Hematopoietic multipotent progenitor cell treated with erythropoietin and hydrocortisone succinate and interleukin-3 and kit ligand, for 6 days (in vitro differentiated cells): ENCODE data around the gene KCNK7.

ENCODE experiments used
- DNase-seq: peaks from one replicate; pipeline ENCODE4 v3.0.0-alpha.2; 2015

The KCNK7 gene

GRCh38 chr11:65610404-65610803 is 14.8 kb upstream of the KCNK7 start:
- DNase-seq, result no peak

GRCh38 chr11:65609665-65610064 is 14.1 kb upstream of the KCNK7 start:
- peak; percentile 56 for DNase-seq

GRCh38 chr11:65609229-65609628 is 13.6 kb upstream of the KCNK7 start:
- peak; percentile 83 for DNase-seq

GRCh38 chr11:65607614-65608426 is 12.2 kb upstream of the KCNK7 start:
- no peak for DNase-seq

GRCh38 chr11:65606876-65607613 is 11.4 kb upstream of the KCNK7 start:
- peak; percentile 52 for DNase-seq

- no peak for DNase-seq
These were observed 8.7 kb upstream of the KCNK7 start for GRCh38 chr11:65604258-65604657.

GRCh38 chr11:65599955-65600246 is 4.3 kb upstream of the KCNK7 start:
- DNase-seq, result no peak

- no peak for DNase-seq
These were observed 3.8 kb upstream of the KCNK7 start for GRCh38 chr11:65599216-65599954.

GRCh38 chr11:65598258-65598699 is 2.7 kb upstream of the KCNK7 start:
- no peak for DNase-seq

GRCh38 chr11:65596520-65596919 is 920 bp upstream of the KCNK7 start:
- no peak for DNase-seq

- peak; percentile 75 for DNase-seq
These were observed 469 bp downstream of the KCNK7 start for GRCh38 chr11:65595131-65595530.

- peak; percentile 75 for DNase-seq
These were observed 1.8 kb downstream of the KCNK7 start for GRCh38 chr11:65593518-65594414.

- DNase-seq, result no peak
These were observed 2.6 kb downstream of the KCNK7 start for GRCh38 chr11:65592858-65593517.

GRCh38 chr11:65591939-65592857 is 3.4 kb downstream of the KCNK7 start:
- no peak for DNase-seq

- no peak for DNase-seq
These were observed 5.3 kb downstream of the KCNK7 start for GRCh38 chr11:65590240-65590738.

- DNase-seq, result peak; percentile 89
These were observed 6.0 kb downstream of the KCNK7 start for GRCh38 chr11:65589444-65590239.

- peak; percentile 90 for DNase-seq
These were observed 7.2 kb downstream of the KCNK7 start for GRCh38 chr11:65588199-65589054.

GRCh38 chr11:65586676-65587075 is 8.9 kb downstream of the KCNK7 start:
- DNase-seq, result peak; percentile 52

GRCh38 chr11:65586247-65586630 is 9.4 kb downstream of the KCNK7 start:
- no peak for DNase-seq
